Gastrocnemius medialis (tissue), 4 donors: ENCODE results near the gene SPTBN5.

Source experiments
- POLR2A ChIP-seq, 2 donors: fragments of 450-650 bp; IDR thresholded peaks; one replicate each; pipeline ENCODE4 v1.6.1; 2017; ENCODE audit warnings: antibody characterized with exemption in 2 of 2, mild to moderate bottlenecking in 2 of 2, moderate library complexity in 2 of 2
- TF ChIP-seq, protein P1 (sequence below), 5 experiments: fragments of 450-650 bp in 3 of 5; fragments of 200-600 bp in 2 of 5; sonication (generic) in 2 of 5; IDR thresholded peaks in 4 of 5; conservative IDR thresholded peaks in 1 of 5; 1 replicate in 4 of 5; 2 replicates in 1 of 5; pipeline ENCODE4 v1.5.1; 2016 to 2019; ENCODE audit warnings: antibody characterized with exemption in 5 of 5, mild to moderate bottlenecking in 3 of 5, moderate library complexity in 3 of 5

DNA sequence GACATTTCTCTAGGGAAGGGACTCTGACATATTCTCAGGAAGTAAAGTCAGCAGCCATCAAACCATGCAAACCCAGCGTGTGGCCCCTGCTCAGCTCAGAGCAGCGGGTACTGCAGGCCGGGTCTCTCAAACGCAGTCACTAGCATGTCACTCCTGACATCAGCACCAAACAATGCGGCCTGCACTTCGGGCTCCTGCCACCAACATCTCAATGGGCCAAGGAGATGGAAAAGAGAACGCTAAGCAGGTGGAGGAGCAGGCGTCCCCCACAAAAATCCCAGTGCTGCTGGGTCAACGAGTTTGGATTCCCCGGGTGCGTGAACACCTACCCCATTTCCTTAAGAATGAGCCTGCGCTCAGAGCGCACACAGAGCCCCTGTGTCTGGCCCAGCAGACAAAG, 9.9 kb upstream of the SPTBN5 start:
- TF ChIP-seq, protein P1, sequence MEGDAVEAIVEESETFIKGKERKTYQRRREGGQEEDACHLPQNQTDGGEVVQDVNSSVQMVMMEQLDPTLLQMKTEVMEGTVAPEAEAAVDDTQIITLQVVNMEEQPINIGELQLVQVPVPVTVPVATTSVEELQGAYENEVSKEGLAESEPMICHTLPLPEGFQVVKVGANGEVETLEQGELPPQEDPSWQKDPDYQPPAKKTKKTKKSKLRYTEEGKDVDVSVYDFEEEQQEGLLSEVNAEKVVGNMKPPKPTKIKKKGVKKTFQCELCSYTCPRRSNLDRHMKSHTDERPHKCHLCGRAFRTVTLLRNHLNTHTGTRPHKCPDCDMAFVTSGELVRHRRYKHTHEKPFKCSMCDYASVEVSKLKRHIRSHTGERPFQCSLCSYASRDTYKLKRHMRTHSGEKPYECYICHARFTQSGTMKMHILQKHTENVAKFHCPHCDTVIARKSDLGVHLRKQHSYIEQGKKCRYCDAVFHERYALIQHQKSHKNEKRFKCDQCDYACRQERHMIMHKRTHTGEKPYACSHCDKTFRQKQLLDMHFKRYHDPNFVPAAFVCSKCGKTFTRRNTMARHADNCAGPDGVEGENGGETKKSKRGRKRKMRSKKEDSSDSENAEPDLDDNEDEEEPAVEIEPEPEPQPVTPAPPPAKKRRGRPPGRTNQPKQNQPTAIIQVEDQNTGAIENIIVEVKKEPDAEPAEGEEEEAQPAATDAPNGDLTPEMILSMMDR (IDR thresholded peaks at IDR 0.05 in 4 of 5, conservative IDR thresholded peaks at IDR 0.05 in 1 of 5), result no peak
- no peak for TF ChIP-seq POLR2A (IDR thresholded peaks at IDR 0.05)
